Right lobe of liver (tissue), 4 donors: ENCODE data around the gene BOLA2B.
"Not testable (repeated sequence)": the region's sequence is repeated elsewhere in the genome, so short reads cannot be mapped to it uniquely, and the experiment has no call there.

Source experiments
- POLR2A ChIP-seq: fragments of 450-650 bp; IDR thresholded peaks from one replicate; pipeline ENCODE4 v1.6.1; 2017; ENCODE audit warnings: antibody characterized with exemption, mild to moderate bottlenecking
- TF ChIP-seq, protein P1 (sequence below), 4 donors: fragments of 200-600 bp in 3 of 4; fragments of 450-650 bp in 1 of 4; IDR thresholded peaks; one replicate each; pipeline versions ENCODE4 v1.5.1 to v1.8.0; 2016 to 2022; ENCODE audit warnings: antibody characterized with exemption in 4 of 4, mild to moderate bottlenecking in 2 of 4
- donor health status: DM: no; HTN: no; CAD: no.
- donor health status: DM: no; HTN: no; CAD: no.
- donor health status: DM: no; HTN: yes; CAD: no.

DNA sequence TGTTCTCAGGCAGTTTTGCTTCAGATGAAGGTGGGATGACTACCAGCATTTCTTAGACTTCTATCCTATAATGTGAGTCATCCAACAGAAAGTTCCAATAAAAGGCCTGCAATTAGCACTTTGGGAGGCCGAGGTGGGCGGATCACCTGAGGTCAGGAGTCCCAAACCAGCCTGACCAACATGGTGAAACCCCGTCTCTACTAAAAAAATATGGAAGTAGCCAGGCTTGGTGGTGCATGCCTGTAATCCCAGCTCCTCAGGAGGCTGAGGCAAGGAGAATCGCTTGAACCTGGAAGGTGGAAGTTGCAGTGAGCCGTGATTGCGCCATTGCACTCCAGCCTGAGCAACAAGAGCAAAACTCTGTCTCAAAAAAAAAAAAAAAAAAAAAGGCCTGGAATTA lies 16.6 kb downstream of the BOLA2B start:
- TF ChIP-seq, protein P1, sequence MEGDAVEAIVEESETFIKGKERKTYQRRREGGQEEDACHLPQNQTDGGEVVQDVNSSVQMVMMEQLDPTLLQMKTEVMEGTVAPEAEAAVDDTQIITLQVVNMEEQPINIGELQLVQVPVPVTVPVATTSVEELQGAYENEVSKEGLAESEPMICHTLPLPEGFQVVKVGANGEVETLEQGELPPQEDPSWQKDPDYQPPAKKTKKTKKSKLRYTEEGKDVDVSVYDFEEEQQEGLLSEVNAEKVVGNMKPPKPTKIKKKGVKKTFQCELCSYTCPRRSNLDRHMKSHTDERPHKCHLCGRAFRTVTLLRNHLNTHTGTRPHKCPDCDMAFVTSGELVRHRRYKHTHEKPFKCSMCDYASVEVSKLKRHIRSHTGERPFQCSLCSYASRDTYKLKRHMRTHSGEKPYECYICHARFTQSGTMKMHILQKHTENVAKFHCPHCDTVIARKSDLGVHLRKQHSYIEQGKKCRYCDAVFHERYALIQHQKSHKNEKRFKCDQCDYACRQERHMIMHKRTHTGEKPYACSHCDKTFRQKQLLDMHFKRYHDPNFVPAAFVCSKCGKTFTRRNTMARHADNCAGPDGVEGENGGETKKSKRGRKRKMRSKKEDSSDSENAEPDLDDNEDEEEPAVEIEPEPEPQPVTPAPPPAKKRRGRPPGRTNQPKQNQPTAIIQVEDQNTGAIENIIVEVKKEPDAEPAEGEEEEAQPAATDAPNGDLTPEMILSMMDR (IDR thresholded peaks at IDR 0.05), result not testable (repeated sequence)
- not testable (repeated sequence) for TF ChIP-seq POLR2A
